ENCODE data around the gene ZNG1B.
"Not testable (repeated sequence)": the region's sequence is repeated elsewhere in the genome, so short reads cannot be mapped to it uniquely, and the experiment has no call there.

DNA sequence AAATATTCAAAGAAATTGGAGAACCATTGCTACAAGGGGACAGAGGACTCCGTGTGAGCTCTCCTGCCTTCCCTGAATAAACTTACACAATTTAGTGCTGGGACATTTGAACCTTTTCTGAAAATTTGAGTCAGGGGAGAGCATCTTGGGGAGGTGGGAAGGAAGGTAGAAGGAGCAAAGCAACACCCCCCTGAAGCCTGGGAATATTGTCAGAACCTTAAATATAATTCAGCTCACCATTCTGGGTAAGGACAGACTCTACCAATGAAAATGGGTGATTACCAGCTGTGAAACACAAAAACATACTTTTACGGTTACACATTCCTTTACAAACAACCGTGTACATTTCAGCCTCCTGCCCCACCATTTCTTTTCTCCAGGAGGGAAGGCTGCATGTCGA, 60.9 kb downstream of the ZNG1B start, which contains the start of gene FOXD4L1:
- TF ChIP-seq, protein P1, sequence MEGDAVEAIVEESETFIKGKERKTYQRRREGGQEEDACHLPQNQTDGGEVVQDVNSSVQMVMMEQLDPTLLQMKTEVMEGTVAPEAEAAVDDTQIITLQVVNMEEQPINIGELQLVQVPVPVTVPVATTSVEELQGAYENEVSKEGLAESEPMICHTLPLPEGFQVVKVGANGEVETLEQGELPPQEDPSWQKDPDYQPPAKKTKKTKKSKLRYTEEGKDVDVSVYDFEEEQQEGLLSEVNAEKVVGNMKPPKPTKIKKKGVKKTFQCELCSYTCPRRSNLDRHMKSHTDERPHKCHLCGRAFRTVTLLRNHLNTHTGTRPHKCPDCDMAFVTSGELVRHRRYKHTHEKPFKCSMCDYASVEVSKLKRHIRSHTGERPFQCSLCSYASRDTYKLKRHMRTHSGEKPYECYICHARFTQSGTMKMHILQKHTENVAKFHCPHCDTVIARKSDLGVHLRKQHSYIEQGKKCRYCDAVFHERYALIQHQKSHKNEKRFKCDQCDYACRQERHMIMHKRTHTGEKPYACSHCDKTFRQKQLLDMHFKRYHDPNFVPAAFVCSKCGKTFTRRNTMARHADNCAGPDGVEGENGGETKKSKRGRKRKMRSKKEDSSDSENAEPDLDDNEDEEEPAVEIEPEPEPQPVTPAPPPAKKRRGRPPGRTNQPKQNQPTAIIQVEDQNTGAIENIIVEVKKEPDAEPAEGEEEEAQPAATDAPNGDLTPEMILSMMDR (IDR thresholded peaks at IDR 0.05), result not testable (repeated sequence)
- TF ChIP-seq MXI1 (IDR thresholded peaks at IDR 0.05; ENCODE audit: low read depth, low read length); YY1 (IDR thresholded peaks at IDR 0.05; ENCODE audit: low read depth); EZH2phosphoT487 (IDR thresholded peaks at IDR 0.05; ENCODE audit: borderline replicate concordance, low read depth): not testable (repeated sequence)
- TF ChIP-seq, protein P2, sequence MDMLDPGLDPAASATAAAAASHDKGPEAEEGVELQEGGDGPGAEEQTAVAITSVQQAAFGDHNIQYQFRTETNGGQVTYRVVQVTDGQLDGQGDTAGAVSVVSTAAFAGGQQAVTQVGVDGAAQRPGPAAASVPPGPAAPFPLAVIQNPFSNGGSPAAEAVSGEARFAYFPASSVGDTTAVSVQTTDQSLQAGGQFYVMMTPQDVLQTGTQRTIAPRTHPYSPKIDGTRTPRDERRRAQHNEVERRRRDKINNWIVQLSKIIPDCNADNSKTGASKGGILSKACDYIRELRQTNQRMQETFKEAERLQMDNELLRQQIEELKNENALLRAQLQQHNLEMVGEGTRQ (IDR thresholded peaks at IDR 0.05; ENCODE audit: borderline replicate concordance, low read depth, low read length), result not testable (repeated sequence)

All from SK-N-SH (cell line).